Astrocyte (in vitro differentiated cells and primary cell): ENCODE results near the gene FBXO31.

ENCODE experiments used
- EZH2 ChIP-seq: IDR thresholded peaks from 2 replicates; pipeline ENCODE4 v1.6.1; 2012; ENCODE audit warnings: mild to moderate bottlenecking, low read length, inconsistent platforms; ENCODE audit not compliant: insufficient read depth
- TF ChIP-seq, protein P1 (sequence below): IDR thresholded peaks from 2 replicates; pipeline ENCODE4 v1.5.1; 2011; ENCODE audit warnings: low read depth, mild to moderate bottlenecking, inconsistent platforms, low read length, moderate library complexity; ENCODE audit not compliant: insufficient read depth

DNA sequence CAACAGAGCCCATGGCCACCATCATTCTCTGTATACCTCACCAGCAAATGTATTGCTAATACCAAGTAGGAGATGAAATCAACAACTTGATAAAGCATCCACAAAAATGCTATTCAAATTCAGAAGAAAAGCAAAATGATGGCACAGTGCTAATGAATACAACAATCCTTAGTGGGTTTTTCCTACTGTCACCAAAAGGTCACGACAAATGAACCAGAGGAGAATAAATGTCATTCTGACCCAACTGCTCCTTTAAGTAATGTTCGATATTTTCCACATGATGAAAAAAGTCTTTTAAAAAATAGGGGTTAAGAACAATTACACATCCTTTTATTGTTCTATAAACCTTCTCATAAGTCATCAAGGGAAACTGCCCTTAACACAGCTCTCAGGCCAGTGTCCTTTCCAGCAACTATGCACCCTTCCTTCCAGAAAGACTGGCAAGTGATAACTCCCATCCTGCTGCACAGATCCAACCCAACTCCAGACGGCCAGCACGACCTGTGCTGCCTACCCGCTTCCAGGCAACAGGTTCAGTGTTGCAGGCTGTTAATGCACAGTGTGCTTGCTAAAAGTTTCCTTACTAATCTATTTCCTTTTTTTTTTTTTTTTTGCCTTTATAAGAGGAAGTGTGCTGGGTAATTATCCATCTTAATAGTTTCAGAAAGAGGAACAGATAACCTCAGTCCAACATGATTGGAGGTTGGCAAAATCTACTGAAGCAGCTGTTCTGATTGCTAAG, 15.4 kb downstream of the FBXO31 start:
- TF ChIP-seq, protein P1, sequence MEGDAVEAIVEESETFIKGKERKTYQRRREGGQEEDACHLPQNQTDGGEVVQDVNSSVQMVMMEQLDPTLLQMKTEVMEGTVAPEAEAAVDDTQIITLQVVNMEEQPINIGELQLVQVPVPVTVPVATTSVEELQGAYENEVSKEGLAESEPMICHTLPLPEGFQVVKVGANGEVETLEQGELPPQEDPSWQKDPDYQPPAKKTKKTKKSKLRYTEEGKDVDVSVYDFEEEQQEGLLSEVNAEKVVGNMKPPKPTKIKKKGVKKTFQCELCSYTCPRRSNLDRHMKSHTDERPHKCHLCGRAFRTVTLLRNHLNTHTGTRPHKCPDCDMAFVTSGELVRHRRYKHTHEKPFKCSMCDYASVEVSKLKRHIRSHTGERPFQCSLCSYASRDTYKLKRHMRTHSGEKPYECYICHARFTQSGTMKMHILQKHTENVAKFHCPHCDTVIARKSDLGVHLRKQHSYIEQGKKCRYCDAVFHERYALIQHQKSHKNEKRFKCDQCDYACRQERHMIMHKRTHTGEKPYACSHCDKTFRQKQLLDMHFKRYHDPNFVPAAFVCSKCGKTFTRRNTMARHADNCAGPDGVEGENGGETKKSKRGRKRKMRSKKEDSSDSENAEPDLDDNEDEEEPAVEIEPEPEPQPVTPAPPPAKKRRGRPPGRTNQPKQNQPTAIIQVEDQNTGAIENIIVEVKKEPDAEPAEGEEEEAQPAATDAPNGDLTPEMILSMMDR: no peak
- TF ChIP-seq EZH2: no peak
